ENCODE measurements around the gene USP9X.
A peak's percentile ranks its signal among the peaks of the same experiment; 100 is the strongest.
"Not testable (repeated sequence)": the region's sequence is repeated elsewhere in the genome, so short reads cannot be mapped to it uniquely, and the experiment has no call there.

USP9X gene

DNA sequence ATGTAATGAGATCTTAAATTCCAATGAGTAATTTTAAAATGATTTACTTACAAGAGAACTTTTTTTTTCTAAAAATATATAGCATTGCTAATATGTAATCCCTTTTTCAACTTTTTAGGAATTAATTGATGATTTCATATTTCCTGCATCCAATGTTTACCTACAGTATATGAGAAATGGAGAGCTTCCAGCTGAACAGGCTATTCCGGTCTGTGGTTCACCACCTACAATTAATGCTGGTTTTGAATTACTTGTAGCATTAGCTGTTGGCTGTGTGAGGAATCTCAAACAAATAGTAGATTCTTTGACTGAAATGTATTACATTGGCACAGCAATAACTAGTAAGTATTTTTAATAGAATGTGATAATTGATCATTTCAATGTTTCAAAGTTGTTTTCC, 113.2 kb downstream of the USP9X start:
- DNase-seq = no peak

DNA sequence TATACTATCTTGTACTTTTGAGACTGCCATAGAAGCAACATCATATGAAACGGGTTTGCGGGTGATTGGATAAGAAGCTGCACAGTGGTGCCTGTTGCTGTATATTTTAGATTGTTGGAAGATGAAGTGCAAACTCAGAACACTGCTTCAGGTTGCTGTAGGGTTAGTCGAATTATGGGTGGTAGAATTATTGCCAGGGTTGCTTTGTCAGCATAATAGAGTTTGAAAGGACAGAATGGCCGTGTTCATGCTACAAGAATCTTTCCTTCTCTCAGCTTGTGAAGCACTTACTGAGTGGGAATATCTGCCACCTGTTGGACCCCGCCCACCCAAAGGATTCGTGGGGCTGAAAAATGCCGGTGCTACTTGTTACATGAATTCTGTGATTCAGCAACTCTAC, 115.5 kb downstream of the USP9X start:
- no peak for DNase-seq

DNA sequence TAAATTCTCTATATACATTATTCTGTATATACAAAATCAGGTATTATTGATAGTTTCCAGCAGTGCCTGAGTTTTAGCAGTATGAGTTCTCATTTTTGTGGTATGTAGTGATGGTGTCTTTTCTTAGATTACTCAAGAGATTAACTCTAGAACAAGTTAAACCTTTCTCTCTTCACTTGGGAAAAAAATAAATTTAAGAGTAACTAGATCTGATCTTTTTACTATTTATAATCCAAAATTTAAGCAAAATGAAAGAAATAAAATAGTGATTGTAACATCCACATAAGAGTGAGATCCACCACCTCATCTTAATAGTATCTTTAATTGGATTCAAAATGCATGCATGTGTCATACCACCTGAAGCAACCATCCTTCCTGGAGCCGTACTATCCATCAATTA, 124.6 kb downstream of the USP9X start:
- DNase-seq = no peak

DNA sequence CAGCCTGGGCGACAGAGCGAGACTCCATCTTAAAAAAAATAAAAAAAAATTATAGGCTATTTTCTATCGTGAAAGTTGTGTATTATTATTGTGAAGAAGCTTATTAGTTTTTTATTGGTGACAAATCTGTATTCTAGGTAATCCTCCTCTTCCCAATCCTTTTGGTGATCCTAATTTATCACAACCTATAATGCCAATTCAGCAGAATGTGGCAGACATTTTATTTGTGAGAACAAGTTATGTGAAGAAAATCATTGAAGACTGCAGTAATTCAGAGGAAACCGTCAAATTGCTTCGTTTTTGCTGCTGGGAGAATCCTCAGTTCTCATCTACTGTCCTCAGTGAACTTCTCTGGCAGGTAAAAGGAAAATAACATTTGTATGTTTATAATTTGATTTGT, 139.4 kb downstream of the USP9X start:
- no peak for DNase-seq

DNA sequence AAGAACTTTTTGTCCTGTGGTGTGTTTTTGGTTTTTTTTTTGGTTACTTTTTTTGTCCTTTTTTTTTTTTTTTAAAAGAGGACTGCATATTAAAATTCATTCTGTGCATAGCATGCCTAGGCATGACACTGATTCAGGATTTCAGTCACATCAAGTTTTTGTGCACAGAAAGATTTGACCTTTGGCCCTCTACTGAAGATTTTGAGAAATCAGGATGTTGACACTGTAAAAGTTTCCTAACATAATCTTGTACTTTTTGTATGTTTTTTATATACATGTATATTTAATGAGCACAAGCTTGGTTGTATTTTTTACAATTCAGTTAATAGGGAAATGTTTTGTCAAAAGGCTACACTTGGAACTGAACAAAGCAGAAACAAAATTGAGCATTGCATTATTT, 148.7 kb downstream of the USP9X start:
- DNase-seq = no peak

DNA sequence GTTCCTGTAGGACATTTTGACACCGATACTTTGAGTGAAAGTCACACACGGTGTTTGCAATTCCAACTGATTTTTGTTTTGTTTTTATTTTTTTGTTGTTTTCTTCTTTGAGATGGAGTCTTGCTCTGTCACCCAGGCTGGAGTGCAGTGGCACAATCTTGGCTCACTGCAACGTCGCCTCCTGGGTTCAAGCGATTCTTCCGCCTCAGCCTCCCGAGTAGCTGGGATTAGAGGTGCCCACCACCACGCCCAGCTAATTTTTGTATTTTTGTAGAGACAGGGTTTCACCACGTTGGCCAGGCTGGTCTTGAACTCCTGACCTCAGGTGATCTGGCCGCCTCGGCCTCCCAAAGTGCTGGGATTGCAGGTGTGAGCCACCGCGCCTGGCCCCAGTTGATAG, 149.2 kb downstream of the USP9X start:
- DNase-seq = not testable (repeated sequence)

DNA sequence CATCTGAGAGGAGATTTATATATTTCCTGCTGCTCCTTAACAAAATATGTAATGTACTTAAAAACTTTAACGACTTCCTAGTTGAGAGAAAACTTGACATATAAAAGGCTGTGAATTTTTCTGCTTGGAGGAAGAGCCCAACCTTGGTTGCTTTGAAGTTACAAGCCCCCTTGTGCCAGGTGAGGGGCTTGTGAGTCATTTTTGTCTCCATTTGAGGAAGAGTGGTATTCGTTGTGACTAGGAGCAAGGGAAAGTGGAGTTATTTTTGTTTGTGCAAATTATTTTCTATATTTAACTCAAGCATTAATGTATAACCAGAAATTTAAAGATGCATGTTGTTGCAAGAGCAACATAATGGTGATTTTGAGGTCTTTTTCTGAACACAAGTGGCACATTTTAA, 149.7 kb downstream of the USP9X start:
- DNase-seq = no peak

DNA sequence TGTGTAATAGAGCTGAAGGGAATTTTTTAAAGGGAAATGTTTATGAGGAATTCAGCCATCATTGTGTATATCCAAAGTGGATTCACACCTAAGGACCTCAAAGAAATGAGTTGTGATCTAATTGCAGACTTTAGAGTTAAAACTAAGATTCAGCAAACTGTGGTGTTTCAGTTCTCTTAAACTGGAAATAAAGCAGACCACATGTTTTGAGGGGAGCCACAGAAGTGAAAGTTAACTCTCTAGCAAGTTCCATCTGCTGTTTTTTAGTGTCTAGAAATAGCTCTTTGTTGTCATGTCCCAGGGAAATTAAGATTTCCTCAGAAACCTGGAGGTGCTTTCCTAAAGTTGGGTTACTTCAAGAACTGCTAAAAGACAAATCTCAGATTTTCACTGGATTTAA, 151.4 kb downstream of the USP9X start:
- DNase-seq = no peak

DNA sequence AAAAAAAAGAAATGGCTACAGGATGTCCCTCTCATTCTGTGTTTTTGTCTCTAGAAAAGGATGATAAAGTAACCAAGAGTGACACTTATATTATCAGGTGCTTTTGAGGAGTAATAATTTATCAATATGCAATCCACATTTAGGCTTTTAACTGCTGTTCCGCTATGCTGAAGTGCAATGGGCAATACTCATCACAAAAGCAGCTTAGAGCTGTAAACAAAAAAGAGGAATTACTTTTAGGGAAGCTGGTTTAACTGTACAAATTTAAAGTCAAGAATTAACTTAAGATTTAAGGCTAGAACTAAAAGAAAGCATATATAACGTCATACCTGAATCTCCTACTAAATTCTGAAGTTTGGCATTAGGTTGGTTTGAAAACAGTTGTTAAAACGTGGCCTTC, 155.3 kb downstream of the USP9X start:
- DNase-seq = no peak

DNA sequence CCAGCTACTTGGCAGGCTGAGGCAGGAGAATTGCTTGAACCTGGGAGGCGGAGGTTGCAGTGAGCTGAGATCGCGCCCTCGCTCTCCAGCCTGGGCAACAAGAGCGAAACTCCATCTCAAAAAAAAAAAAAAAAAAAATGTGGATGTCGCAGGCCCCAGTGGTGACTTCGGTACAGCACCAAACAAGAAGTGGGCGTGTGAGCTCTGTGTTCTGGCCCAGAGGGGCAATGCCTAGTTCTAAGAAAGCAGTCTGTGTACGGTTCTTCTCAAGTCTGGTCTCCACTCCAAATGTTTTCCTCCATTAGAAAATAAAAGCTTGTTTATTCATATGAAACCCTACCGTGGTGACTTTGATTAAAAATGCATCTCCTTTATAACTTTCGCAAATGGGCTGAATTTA, 156.7 kb downstream of the USP9X start:
- DNase-seq = no peak

DNA sequence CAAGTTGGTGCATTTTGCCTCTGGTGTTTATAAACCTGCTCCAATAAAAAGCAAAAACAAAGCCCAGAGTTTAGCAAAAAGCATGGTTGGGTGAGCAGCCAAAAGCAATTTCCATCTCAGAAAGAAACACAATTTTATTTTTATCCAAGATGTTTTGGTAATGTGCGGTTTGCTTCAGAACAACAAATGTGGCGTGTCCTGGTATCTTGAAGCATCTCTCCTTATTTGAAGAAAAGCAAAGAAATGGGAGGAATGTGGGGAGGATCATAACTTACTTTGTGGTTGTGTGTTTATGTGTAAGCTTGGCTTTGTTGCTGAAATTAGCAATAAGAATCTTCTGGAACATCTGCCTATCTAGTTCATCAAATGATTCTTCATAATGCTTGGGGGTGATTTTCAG, 160.4 kb downstream of the USP9X start:
- peak; percentile 55 for DNase-seq

DNA sequence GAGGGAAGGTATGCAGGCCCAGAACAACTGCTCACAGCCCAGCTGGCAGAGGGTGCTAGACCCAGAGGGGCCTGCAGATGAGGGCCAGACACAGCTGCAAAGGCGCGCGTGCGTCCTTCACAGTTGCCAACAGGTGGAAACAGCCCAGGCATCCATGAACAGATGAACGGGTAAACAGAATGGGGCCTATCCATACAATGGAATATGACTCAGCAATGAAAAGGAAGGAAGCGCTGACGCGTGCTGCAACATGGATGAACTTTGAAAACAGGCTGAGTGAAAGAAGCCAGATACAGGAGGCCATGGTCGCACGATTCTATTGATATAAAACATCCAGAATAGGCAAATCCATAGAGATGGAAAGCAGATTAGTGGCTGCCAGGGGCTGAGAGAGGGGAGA, 165.6 kb downstream of the USP9X start:
- DNase-seq = no peak

DNA sequence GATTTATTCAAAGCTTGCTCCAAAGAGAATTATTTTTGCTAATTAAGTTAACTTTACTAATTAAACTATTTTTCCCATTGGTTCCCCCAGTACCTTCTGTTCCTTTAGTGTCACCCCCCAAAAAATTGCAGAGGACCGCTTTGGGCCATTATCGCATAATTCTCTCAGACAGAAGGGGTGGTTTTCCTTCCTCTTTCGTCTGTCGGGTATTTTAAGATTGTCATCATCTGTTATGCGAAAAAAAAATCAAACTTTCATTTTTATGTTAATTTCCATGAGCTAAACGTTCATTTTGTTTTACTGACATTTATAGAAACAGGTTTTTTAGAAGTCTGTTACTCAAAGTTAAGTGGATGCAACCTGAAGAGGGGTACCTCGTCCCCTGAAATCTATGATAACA, 172.6 kb downstream of the USP9X start:
- no peak for DNase-seq

DNA sequence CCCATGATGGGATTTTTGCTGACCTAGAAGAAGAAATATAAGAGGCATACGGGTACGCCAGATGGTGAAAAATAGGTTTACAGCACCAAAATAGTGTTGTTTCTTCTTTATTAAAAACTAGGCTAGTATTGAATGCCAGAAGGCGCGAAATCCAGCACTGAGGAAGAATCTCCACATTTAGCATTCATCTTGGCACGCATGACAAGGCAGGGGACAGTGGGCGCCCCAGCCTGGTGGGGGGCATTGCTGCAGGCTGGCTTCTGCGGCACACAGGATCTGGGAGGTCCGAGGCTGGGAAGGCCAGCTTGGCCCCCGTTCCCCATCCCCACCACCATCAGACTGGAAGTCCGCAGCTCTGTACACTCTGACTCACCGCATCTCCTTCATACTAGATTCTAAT, 173.0 kb downstream of the USP9X start:
- DNase-seq = no peak

DNA sequence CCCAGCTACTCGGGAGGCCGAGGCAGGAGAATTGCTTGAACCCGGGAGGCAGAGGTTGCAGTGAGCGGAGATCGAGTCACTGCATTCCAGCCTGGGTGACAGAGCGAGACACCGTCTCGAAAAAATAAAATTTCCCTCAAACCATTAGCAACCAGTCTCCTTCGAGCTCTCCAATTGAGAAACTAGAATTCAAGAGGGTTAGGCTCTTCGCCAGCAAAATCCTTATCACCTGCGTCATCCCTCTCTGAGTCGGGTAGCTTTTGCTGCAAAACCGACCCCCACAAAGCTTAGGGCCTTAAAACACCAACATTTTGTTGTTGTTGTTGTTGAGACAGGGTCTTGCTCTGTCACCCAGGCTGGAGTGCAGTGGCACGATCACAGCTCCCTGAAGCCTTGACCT, 173.6 kb downstream of the USP9X start:
- no peak for DNase-seq

DNA sequence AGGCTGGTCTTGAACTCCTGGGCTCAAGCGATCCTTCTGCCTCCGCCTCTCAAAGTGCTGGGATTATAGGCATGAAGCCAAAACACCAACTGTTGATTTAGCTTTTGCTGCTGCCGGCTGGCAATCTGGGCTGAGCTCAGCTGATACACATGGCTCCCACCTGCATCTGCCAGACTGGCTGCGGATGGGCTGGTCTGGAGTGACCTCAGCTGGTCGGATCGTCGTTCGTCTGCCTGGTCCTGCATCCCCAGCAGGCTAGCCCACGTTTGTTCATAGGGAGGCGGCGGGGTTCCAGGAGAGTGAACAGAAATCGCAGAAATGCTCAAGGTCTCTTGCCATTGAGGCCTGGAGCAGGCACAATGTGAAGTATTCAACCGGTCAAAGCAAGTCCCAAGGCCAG, 174.3 kb downstream of the USP9X start:
- DNase-seq = peak; percentile 16

DNA sequence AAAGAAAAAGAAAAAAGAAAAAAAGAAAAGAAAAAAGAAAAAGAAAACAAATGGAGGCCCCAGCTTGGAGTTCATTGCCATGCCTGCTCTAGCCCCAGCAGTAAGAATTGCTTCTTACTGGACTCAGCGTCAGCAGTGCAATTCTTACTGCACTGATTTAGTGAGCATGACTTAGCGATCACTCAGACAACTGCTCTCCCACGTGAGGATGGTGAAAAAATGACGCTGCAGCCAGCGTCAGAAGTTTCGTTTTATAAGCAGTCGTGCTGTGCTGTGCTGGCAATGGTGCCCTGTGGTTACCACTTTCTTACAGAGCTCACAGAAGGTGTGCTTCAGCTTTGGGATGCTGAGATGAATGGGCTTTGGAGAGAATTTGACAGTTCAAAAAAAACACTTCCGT, 180.4 kb downstream of the USP9X start:
- no peak for DNase-seq

DNA sequence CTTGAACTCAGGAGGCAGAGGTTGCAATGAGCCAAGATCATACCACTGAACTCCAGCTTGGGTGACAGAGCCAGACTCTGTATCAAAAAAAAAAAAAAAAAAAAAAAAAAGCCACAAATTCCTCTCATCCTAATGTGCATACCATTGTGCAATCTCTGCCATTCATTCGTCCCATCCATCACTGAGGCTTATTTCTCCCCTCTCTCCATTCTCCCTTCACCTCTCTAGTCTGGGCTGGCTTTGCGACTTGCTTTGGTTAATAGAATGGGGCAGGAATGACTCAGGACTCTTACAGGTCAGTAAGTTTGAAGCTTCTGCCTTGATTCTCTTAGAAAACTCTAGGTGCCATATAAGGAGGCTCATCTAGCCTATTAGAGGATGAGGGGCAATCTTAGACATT, 188.4 kb downstream of the USP9X start:
- no peak for DNase-seq

DNA sequence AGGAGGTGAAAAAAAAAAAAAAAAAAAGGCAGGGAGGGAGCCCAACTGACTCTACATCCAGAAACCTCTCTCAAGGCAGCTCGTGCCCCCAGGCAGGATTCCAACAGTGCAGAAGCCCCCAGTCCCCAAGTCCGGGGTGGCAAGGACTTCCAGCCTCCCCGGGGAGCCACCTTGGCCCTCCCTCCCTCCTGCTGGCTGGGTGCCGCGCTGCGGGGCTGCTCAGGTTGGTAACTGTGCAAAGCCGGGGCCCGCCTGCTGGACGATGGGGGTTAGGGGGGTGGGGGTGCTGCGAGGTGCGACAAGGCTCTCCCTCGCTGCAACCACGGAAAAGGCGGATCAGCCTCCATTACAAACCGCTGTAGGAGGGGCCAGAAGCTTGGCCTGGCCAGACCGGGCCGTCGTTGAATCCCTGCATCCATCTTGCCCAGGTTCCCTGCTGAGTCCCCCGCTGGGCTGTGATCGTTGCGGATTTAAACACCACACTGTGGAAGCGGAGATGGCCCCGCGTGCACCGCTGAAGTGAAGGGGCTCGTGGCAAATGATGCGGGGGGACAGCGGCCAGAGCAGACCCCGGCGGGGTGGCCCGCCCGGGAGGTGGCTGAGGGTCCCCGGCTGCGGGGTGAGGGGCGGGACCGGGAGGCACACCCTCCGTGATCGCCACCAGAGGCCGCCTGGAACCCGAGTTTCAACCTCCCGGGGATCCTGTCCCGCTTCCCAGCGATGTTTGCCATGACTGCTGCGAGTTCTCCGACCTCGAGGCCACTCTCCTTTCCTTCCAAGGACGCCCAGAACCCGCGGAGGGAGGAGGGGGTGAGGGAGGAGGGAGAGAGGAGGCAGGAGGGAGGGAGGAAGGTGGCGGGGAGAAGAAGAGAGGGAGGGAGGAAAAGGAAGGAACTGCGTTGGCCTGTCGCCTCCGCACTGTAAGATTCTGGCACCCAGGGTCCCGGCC, 190.7 kb downstream of the USP9X start:
- DNase-seq = peak; percentile 19

DNA sequence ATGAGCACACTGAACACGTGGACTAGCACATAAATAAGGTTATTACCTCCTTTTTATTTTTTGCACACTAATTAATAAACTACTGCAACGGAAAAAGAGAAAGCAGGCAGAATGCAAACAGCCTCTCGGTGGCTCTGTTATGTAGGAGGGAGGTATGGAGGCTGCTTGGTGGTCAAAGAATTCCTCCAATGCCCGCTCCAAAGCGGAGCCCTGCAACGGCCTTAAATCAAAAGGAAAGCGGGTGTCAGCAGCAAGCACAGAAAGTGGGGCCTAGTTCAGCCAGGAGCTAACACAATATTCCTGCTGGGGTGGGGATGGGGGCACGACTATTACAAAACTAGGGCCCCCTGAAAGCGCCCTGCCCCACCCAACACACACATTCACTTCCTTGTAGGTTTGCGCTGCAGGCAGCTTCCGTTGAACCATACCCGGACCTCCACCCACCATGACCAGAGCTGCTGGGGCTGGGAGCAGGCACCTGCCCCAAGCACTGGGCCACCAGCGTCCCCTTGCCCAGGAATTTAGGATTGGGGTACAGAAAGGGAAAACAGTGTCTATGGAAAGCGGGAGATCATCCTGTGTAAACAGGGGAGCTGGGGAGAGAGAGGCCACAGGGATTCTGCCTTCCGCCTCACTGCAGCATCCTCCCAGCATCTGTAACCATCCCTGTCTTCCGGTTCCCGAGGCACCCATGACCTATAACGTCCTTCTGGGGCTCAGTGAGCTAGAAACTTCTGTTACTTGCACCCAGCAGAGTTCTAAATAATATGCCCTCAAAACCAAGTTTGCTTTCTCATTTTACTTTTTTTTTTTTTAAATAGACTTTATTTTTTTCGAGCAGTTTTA, 191.6 kb downstream of the USP9X start:
- DNase-seq = no peak

DNA sequence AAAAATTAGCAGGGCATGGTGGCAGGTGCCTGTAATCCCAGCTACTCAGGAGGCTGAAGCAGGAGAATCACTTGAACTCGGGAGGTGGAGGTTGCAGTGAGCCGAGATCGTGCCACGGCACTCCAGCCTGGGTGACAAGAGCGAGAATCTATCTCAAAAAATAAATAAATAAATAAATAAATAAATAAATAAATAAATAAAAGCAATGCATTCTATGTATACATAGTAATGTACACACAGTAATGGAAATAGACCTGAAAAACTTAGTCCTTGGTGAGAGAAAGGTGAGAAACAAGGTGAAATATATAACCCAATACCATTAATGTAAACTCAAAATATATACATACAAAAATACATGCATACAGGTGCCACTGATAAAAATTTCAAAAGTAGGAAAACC, 197.1 kb downstream of the USP9X start:
- DNase-seq = not testable (repeated sequence)

DNA sequence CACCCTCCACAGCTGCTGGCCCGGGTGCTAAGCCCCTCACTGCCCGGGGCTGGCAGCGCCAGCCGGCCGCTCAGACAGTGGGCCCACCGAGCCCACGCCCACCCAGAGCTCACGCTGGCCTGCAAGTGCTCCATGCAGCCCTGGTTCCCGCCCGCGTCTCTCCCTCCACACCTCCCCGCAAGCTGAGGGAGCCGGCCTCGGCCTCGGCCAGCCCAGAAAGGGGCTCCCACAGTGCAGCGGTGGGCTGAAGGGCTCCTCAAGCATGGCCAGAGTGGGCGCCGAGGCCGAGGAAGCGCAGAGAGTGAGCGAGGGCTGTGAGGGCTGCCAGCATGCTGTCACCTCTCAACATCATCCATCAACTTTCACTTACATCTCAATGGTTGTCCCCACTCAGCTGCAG, 200.7 kb downstream of the USP9X start:
- not testable (repeated sequence) for DNase-seq

Data from NCI-H1694 (cell line).